Ammon's horn (tissue), 1 donor: ENCODE data around the gene RPUSD2.

Experiments used
- DNase-seq: peaks from one replicate; pipeline ENCODE4 v3.0.0-alpha.2; 2016; ENCODE audit warnings: low spot score

The RPUSD2 gene

DNA sequence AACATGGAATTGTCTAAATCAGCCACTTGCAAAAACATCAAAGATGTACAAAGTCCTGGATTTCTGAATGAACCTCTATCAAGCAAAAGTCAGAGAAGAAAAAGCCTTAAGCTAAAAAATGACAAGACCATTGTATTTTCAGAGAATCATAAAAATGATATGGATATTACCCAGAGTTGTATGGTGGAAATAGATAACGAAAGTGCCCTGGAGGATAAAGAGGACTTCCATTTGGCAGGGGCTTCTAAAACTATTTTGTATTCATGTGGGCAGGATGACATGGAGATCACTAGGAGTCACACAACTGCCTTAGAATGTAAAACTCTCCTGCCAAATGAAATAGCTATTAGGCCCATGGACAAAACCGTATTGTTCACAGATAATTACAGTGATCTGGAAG lies 54.3 kb downstream of the RPUSD2 start:
- DNase-seq: no peak
